Stimulated activated CD4-positive, alpha-beta T cell treated with anti-CD3 and anti-CD28 coated beads, Interleukin-15, amount 100 ng/mL, for 48 hours (primary cell): ENCODE data around the gene METTL17.
"Not testable (repeated sequence)": the region's sequence is repeated elsewhere in the genome, so short reads cannot be mapped to it uniquely, and the experiment has no call there.

Experiments
- DNase-seq, 2 donors: peaks; one replicate each; pipeline ENCODE4 v3.0.0-alpha.2; 2020; ENCODE audit warnings: low read depth in 2 of 2

METTL17 gene

DNA sequence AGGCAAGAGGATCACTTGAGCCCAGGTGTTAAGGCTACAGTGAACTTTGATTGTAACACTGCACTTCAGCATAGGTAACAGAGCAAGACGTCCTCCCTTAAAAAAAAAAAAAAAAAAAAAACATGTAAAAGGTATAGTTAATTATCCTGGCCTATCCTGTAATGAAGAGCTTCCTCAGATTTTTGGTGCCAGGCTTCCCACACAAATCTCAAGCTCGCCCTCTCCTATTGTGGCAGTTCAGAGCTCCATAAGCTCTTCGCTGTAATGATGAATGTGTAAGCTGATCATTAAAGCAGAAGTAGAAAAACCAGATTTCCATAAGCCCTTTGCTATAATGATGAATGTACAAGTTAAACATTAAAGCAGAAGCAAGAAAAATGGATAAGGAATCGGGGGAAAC, 7.3 kb downstream of the METTL17 start:
- DNase-seq, result no peak

DNA sequence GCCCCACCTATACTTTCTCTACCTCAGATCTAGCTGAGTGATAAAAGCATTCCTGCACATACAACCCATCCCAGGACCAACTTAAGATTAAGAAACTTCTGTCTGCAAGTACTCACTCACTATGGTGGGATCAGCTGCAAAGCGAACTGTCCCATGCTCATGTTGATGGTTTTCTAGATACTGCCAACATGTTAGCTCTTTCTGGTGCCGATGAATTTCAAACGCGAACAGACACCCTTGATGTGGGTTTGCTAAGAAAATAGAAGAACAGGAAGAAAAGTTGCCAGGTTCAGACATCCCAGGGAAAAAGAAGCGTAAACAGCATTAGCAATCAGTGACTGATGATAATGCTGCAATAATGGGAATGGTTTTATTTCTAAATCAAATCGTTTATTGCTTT, 7.8 kb downstream of the METTL17 start:
- no peak for DNase-seq

DNA sequence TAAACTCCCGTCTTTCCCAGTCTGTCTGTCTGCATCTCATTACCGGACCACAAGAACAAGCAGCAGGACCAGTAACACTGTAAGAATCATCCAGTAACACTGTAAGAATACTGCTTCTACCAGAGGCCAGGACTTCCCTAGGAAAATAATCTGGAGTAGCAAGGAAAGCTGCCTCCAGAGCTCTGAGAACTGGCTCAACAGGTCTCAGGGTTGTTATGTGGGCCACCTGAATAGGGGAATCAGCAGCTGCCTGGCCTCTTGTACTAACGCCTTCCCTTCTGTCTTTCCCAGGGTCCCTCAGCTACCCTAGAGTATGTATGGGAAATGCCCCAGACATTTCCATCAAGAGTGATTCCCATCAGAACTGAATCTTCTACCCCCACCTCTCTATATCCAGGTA, 8.4 kb downstream of the METTL17 start:
- no peak for DNase-seq

DNA sequence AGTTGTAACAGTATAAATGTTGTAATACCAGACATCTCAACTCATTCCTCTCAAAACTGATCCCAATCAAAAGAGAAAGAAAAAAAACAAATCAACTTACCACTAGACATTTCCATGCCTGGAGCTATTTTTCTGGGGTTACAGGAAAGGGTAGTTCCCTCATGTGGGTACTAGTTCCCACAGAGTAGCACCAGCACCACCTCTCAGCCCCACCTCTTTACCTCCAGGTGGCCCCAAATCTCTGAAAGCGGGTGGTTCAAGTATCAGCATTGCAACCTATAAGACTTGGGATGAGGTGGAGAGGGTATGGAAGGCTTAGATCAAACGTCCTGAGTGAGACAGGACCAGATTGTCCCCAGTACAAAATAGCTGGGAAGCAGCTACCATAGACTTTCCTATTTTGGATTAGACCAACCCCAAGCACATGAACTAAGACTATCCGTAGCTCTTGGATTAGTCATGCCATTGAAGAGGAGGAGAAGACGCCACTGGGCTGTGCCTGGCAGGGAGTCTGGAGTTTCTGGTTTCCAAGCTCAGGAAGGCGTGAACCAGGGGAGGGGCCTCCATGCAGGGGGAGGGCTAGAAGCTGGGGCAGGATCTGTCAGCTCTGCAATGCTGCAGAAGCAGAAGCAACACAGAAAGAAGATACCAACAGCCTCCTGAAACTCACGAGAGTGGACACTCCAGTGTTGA, 9.0 kb downstream of the METTL17 start, which contains the start of gene SLC39A2:
SLC39A2 (plus strand) TSS at position 620 of the 693 bp plus-strand sequence. CDS start 154 bp downstream, outside the sequence.
- no peak for DNase-seq

DNA sequence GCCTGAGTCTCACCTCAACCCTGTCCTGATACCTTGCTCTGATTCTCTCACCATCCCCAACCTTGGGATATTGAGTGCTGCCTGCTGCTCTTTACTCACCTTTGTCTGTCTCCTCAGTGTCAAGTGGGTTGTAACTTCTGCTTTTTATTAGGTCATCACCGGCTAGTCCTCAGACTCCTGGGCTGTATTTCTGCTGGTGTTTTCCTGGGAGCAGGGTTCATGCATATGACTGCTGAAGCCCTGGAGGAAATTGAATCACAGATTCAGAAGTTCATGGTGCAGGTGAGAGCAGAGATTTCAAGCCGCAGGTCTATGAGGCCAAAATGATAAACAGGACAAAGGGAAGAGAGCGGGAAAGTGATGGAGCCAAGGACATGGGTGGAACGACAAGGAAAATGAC, 9.8 kb downstream of the METTL17 start:
- no peak for DNase-seq

DNA sequence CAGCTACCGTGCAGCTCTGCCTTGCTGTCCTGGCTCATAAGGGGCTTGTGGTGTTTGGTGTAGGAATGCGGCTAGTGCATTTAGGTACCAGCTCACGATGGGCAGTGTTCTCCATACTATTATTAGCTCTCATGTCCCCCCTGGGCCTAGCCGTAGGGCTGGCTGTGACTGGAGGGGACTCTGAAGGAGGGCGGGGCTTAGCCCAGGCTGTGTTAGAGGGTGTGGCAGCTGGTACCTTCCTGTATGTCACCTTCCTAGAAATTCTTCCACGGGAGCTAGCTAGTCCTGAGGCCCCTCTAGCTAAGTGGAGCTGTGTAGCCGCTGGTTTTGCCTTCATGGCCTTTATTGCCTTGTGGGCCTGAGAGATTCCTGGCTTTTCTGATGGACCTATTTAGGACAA, 11.4 kb downstream of the METTL17 start:
- DNase-seq, result no peak

DNA sequence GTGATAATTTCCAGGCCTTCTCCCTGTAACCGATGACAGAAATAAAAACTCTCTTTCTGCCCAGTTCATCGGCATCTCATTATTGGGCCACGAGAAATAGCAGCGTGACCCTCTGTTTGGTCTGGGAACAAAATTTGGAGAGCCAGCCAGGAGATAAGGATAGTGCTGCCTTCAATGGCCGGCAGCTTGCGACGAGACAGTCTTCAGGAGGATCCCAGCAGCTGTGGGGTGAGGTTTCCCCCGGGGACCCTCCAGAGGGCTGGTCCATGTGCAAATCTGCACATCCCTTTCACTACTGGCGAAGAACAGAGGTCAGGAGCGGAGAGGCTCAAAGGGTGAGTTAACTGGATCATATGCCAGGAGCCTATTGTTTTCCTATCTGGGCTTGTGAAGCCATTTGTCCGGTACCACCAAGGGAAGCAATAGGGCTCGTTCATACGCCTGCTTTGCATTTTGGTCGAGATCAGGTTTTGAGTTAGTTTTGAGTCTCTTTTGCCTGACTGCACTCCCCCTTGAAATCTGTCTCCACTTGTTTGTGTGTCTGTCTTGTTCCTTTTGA, 14.1 kb downstream of the METTL17 start:
- DNase-seq, result no peak

DNA sequence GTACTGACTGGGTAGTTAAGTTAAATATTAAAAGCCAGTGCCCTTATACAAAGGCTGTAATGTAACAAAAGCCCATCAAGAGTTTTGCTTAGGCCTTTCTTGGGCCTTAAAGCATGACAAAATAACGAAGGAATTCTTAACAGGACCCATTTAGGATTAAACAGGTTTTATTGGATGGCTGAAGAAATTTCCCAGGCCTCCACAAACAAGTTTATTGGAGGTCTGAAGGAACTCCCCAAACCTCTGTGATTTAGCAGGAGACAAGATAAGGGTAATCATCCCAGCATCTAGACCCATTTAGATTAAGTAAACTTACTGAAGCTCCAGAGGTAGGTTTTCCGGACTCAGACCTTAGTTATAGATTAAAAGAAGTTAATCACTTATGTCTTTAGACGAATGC, 19.9 kb downstream of the METTL17 start:
- DNase-seq, result not testable (repeated sequence)

DNA sequence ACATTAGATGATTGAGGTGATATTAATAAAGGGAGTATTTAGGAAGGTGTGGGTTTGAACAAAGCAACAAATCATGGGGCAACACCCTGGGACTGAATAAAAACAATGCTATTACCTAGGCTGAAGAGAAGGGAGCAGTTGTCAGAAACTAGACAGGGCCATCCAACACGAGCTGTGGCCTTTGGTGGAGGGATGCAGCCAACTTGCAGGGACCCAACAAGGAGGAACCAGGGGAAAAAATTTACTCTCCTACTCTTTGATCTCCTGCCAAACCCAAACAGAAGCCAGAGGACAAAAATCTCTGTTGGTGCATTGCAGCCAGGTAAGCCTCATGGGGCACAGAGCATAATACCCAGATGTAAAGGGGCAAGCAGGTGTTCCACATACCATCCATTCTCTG, 21.4 kb downstream of the METTL17 start:
- no peak for DNase-seq

DNA sequence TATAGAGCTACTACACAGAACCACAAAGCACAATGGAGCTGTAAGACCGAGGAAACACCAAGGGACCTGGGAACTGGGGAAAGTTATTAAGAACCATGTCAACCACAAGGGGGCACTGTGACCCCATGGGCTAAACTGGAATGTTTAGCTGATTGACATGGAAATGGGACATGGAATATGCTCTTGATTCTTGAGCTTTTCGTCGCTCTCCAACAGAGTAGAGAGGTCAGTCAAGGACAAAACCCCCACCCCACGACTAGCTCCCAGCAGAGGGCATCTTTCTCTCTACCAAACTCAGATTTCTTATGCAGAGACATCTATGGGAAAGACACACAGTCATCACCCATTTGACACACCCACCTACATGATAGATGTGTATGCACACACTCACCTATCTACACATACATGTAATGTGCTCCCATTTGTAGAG, 25.0 kb downstream of the METTL17 start:
- peak; percentile 51 to 62 for DNase-seq

DNA sequence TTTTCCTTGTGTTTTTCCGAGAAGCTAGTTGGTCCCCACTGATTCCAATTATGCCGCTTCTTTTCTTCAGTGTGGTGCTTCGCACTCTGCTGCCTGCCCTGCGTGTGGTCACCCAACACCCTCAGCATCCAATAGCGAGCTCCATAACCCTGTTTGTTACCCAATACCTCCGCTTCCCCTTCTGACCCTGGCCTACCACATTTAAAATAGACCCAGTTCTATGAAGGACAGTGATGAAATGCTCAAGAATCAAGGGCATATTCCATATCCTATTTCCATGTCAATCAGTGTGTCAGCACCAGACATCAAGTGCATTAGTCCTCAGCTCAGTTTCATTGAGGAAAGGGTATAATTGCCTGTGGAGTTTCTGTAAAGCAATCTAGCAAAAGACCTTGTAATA, 25.5 kb downstream of the METTL17 start:
- no peak for DNase-seq

DNA sequence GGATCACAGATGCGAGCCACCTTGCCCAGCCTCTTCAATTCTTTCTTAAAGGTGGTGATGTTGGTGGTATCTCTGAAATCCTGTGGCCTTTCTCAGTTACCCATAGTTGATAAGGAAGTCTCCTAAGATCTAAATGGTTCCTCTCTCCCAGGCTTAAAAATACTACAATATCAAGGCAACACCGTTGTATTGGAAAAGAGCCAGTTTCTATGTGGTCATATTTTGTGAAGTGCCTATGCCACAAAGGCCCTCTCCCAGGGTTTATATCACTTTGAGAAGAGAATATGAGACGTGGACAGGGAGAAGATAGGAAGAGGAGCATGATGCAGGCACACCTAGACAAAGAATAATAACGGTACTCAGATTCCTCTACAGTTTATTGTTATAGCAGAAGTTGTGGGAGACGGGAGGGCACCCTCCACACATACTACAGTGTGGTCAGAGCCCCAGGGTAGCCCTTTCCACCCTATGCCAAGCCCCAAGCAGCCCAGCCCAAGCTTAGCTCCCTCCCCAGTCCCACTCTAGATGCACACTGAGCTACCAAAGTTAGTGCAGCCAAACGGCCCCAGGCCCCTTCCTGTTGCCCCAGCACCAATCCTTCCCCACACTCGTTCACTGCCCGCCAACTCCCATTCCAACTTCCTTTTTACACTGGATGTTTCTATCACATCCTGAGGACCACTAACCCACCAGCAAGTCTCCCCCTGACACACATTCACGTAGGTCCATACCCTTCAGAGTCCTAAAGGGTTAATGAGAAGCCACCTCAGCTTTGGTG, 26.8 kb downstream of the METTL17 start:
- DNase-seq, result no peak

DNA sequence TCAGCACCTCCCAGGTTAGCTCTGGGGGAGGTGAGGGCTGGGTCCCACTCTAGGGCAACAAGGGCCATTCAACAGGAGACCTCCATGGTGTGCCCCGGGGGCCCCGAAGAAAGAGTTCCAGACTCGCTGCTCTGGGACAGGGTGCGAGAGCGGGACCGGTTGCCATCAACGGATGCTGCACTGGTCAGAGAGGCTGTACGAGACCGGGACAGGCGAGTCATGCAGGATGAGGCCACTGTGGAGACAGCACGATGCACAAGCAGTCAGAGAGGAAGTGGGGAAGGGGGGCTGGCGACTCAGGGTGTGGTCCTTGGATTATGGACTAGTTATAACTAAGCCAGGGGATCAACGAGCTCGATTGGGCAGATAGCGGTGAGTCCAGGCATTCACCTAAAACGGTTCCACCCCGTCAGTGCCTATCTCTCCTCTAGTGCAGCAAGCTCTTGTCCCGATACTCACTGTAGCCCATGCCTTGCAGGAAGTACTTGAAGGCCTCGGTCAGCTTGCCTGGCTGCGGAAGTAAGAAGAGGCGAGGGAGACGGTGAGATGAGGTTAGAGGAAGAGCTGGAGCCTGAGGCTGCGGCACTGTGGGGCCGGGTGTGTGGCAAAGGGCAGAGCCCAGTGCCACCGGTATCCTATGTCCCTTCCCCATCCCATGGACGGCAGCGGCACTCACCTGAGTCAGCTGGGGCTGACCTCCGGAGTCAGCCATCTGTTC, 27.9 kb downstream of the METTL17 start:
- DNase-seq, result no peak

DNA sequence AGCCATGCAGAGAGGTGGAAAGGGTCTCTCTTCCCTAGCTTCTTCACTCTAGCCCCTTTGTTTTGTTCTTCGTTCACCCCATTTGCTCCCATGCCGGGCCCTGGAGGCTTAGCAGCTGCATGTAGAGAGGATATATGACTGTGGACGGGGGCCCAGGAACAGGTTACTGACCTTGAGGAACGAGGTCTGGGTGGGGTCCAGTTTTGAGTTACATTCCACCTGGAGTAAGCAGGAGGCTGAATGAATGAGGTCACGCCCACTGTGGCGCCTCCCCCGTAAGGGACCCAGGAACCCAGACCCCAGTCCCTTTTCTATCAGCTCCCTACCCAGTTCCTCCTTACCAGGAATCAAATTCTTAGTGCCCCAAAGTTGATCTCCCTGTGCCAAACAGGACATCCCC, 28.5 kb downstream of the METTL17 start:
- no peak for DNase-seq

DNA sequence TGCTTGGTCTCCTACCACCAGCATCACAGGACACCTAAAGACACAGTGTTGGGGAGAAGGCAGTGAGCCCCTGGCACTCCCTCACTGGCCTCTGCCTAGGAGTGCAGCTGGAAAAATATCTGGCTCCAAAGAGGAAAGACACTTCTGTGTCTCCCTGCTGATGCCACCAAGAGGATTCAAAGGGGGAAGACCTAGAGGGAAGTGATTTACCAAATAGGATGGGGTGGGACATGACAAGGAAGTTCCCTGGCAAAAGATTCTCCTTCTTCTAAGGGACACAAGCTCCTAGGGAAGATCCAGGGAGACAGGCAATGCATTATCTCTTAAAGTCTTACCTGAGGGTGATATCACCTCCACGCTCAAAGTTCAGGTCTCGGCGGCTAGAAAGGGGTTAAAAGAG, 29.0 kb downstream of the METTL17 start:
- no peak for DNase-seq

DNA sequence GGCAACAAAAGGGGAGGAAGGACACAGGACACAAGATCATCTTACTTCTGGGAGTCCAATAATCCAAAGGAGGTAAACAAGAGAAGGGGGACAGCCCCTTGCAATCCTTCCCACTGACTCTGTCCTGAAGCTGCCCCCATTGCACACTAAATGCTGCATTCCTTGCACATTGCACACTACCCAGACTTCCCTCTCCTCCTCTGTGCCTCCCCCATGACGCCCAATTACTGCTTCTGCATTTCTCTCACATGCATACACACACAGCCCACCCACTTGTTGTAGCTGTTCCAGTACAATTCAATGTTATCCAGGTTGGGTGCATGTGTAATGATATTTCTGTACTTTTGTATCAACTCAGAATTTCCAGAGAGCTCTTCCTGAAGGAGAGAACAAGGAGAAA, 29.6 kb downstream of the METTL17 start:
- DNase-seq, result no peak

DNA sequence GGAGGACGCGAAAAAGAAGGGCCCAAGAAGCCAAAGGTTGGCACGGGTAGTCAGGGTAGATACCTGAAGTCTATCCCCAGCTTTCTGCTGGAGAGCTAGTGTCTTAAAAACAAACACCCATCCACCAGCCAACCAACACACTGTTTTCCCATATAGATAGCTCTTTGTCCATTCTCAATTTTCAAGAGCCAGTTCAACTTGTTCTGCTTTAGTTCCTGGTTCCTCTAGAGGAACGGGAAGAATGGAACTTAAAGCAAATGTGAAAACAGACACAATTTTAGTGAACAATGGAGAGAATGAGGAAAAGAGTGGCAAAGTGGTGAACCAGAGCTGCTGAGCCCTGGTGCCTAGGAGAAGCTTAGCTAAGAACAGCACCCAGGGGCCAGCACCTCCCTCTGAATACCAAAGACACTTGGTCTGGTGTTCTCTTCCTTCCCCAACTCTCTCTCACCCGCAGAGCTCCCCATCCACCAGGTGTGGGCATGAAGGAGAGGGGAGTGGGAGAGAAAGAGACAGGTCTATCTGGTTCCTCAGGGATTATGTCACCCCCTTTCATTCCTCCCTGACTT, 31.3 kb downstream of the METTL17 start:
- DNase-seq, result no peak

DNA sequence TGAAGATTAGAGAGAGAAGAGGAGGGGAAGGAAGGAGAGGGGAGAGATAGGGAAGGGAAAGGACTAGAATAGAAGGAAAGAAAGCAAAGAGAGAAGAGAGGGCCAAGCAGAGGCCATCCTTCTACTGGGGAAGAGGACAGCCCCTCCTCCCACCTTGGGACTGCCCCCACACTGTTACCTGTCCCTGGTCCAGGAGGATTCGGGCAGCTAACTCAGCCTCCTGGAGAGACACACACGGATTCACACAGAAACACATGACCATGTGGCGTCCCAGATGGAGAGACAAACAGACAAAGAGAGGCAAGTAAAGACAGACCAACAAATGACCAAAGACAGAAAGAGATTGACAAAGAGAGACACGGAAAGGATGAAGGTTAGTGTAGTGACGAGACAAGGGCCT, 32.9 kb downstream of the METTL17 start:
- DNase-seq, result no peak

DNA sequence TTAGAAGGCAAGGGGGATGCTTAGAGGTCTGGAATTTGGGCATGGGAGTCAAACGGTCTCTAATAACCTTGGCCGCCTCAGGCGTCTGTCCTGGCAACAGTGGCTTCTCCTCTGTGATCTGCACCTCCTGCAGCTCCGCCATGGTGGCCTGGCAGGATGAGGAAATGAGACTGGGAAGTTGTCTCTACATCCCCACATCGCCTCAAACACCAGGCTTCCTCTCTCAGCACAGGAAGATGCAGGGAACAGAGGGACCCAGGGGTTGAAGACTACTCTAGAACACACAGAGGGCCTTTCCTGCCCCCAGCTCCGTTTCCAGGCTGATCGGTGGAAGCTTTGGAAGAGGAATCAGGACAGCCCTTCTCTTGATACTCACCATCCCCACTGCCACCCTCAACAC, 33.4 kb downstream of the METTL17 start:
- no peak for DNase-seq

DNA sequence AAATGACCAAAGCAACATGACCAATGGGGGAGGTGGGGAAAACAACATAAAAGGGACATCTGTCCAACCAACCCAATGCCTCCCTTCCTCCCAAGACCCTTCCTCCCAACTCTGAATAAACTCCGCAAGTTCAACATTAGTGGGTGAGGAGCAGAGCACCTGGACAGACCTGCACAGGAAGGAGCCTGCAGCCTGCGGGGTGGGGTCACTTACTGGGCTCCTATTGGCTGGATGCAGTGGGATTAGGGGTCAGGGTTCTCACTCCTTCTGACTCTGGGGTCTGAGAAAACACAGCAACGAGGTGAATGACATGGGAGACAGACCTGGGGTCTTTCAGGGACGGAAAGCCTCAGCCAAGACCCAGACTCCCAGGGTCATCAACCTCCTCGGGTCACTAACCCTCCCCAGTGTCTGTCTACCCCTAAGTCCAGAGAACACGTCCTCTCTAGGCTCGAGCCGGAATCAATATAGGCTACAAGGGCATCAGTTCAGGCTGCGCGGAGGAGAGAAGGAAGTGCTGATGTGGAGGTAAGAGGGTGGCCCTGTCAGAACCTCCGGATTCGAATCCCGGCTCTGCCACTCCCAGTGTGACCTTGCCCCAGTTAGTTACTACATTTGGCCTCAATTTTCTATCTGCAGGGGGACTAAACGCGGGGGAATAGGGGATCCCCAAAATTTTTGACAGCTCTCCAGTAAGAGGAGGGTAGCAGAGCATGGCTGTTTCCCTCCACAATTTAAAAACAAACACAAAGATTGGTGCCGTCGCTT, 34.2 kb downstream of the METTL17 start:
- DNase-seq, result no peak
